Immature natural killer cell (primary cell): ENCODE data around the gene CLMN. TPM values are rescaled to one million over a fixed set of nuclear protein-coding genes. Genes with fewer than 3 reads are reported as not detected.

ENCODE experiments used
- DNase-seq, 3 donors: peaks; one replicate each; pipeline ENCODE4 v3.0.0; 2022; ENCODE audit warnings: mixed read lengths in 1 of 3
- H3K27ac Mint-ChIP-seq, 6 donors: one replicate each; pipeline ENCODE4 v1.8.0; 2020; ENCODE audit warnings: mixed read lengths in 6 of 6, mild to moderate bottlenecking in 5 of 6, inconsistent platforms in 4 of 6, moderate library complexity in 3 of 6
- H3K27me3 Mint-ChIP-seq, 3 donors: one replicate each; pipeline ENCODE4 v1.8.0; 2020 to 2021; ENCODE audit warnings: low read depth in 3 of 3, mild to moderate bottlenecking in 3 of 3, mixed read lengths in 3 of 3, moderate library complexity in 3 of 3, inconsistent platforms in 1 of 3
- H3K36me3 Mint-ChIP-seq, 3 donors: one replicate each; pipeline ENCODE4 v1.8.0; 2020; ENCODE audit warnings: mixed read lengths in 3 of 3, inconsistent platforms in 2 of 3, mild to moderate bottlenecking in 2 of 3
- H3K4me1 Mint-ChIP-seq, 2 donors: one replicate each; pipeline ENCODE4 v1.8.0; 2020; ENCODE audit warnings: inconsistent platforms in 2 of 2, mild to moderate bottlenecking in 2 of 2, mixed read lengths in 2 of 2, moderate library complexity in 1 of 2
- H3K4me3 Mint-ChIP-seq, 5 donors: one replicate each; pipeline ENCODE4 v1.8.0; 2020; ENCODE audit warnings: mild to moderate bottlenecking in 5 of 5, mixed read lengths in 5 of 5, inconsistent platforms in 3 of 5, moderate library complexity in 3 of 5
- H3K9me3 Mint-ChIP-seq, 6 donors: one replicate each; pipeline ENCODE4 v1.8.0; 2020; ENCODE audit warnings: mild to moderate bottlenecking in 6 of 6, mixed read lengths in 6 of 6, inconsistent platforms in 4 of 6, moderate library complexity in 3 of 6
- polyA plus RNA-seq, 3 donors: library from polyadenylated mRNA; unstranded; fragments of 300-500 nt; fragmentation: Illumina TruSeq; gene quantifications; one replicate each; pipeline ENCODE4 v1.2.3, GENCODE V29; 2021

CLMN gene
- polyA plus RNA-seq, 3 donors from 2014 or later = 0.09 to 0.39 TPM; not detected in 1

GRCh38 chr14:95322651-95323050, 2.9 kb upstream of the CLMN start:
- Mint-ChIP-seq H3K27ac (no peak overlapping the region), H3K27me3 (peaks cover 7 to 20% (median 10%) of the 10 kb centered on the region in 3 donors), H3K36me3 (no peaks in the 10 kb centered on the region), H3K4me1 (peaks cover 8 to 12% of the 10 kb centered on the region in 2 donors), H3K4me3 (no peak overlapping the region), H3K9me3 (peaks cover 0 to 2% (median 0%) of the 10 kb centered on the region in 6 donors)
- DNase-seq = no peak

GRCh38 chr14:95321693-95322455, 2.2 kb upstream of the CLMN start:
- peaks cover 7 to 20% (median 10%) of the 10 kb centered on the region in 3 donors for H3K27me3 Mint-ChIP-seq
- no peak overlapping the region for H3K27ac Mint-ChIP-seq
- H3K36me3 Mint-ChIP-seq = no peaks in the 10 kb centered on the region
- peaks cover 8 to 12% of the 10 kb centered on the region in 2 donors for H3K4me1 Mint-ChIP-seq
- H3K9me3 Mint-ChIP-seq = peaks cover 0 to 2% (median 0%) of the 10 kb centered on the region in 6 donors
- no peak for DNase-seq
- peak overlapping the region in 3 of 5 donors; percentile 28 to 41 (median 28) for H3K4me3 Mint-ChIP-seq

- peak overlapping the region; percentile 14 to 50 (median 47) for H3K4me3 Mint-ChIP-seq
- H3K27ac Mint-ChIP-seq = no peak overlapping the region
- H3K4me1 Mint-ChIP-seq = peaks cover 8 to 12% of the 10 kb centered on the region in 2 donors
- peaks cover 7 to 17% (median 10%) of the 10 kb centered on the region in 3 donors for H3K27me3 Mint-ChIP-seq
- peaks cover 0 to 2% (median 0%) of the 10 kb centered on the region in 6 donors for H3K9me3 Mint-ChIP-seq
- H3K36me3 Mint-ChIP-seq = no peaks in the 10 kb centered on the region
- no peak for DNase-seq
These were observed 1.4 kb upstream of the CLMN start for GRCh38 chr14:95320955-95321600.

GRCh38 chr14:95320078-95320895, 579 bp upstream of the CLMN start:
- Mint-ChIP-seq H3K9me3 (peaks cover 0 to 2% (median 0%) of the 10 kb centered on the region in 6 donors), H3K4me1 (peaks cover 8 to 12% of the 10 kb centered on the region in 2 donors), H3K27me3 (peaks cover 7 to 17% (median 10%) of the 10 kb centered on the region in 3 donors), H3K27ac (no peak overlapping the region), H3K4me3 (peak overlapping the region; percentile 48 to 73 (median 57)), H3K36me3 (no peaks in the 10 kb centered on the region)
- no peak for DNase-seq

- H3K36me3 Mint-ChIP-seq = no peaks in the 10 kb centered on the region
- H3K27ac Mint-ChIP-seq = no peak overlapping the region
- peaks cover 0 to 2% (median 0%) of the 10 kb centered on the region in 6 donors for H3K9me3 Mint-ChIP-seq
- H3K4me1 Mint-ChIP-seq = peaks cover 8 to 12% of the 10 kb centered on the region in 2 donors
- H3K27me3 Mint-ChIP-seq = peaks cover 9 to 16% (median 11%) of the 10 kb centered on the region in 3 donors
- no peak for DNase-seq
- H3K4me3 Mint-ChIP-seq = peak overlapping the region; percentile 51 to 73 (median 61)
These were observed 1.1 kb downstream of the CLMN start for GRCh38 chr14:95318399-95319311.

GRCh38 chr14:95317817-95318343, 1.8 kb downstream of the CLMN start:
- DNase-seq = no peak
- H3K27ac Mint-ChIP-seq = no peak overlapping the region
- no peaks in the 10 kb centered on the region for H3K36me3 Mint-ChIP-seq
- peaks cover 8 to 12% of the 10 kb centered on the region in 2 donors for H3K4me1 Mint-ChIP-seq
- peaks cover 0 to 2% (median 0%) of the 10 kb centered on the region in 6 donors for H3K9me3 Mint-ChIP-seq
- peaks cover 11 to 15% (median 11%) of the 10 kb centered on the region in 3 donors for H3K27me3 Mint-ChIP-seq
- peak overlapping the region; percentile 28 to 57 (median 46) for H3K4me3 Mint-ChIP-seq

- no peak for DNase-seq
- peaks cover 0 to 2% (median 0%) of the 10 kb centered on the region in 6 donors for H3K9me3 Mint-ChIP-seq
- peak overlapping the region in 1 of 5 donors; percentile 24 for H3K4me3 Mint-ChIP-seq
- peaks cover 8 to 15% (median 11%) of the 10 kb centered on the region in 3 donors for H3K27me3 Mint-ChIP-seq
- no peaks in the 10 kb centered on the region for H3K36me3 Mint-ChIP-seq
- H3K27ac Mint-ChIP-seq = no peak overlapping the region
- peaks cover 8 to 12% of the 10 kb centered on the region in 2 donors for H3K4me1 Mint-ChIP-seq
These were observed 2.9 kb downstream of the CLMN start for GRCh38 chr14:95316821-95317220.

GRCh38 chr14:95315579-95315978, 4.1 kb downstream of the CLMN start:
- no peaks in the 10 kb centered on the region for H3K36me3 Mint-ChIP-seq
- H3K4me3 Mint-ChIP-seq = no peak overlapping the region
- peaks cover 8 to 12% of the 10 kb centered on the region in 2 donors for H3K4me1 Mint-ChIP-seq
- H3K27me3 Mint-ChIP-seq = peaks cover 4 to 11% (median 8%) of the 10 kb centered on the region in 3 donors
- H3K27ac Mint-ChIP-seq = no peak overlapping the region
- DNase-seq = no peak
- H3K9me3 Mint-ChIP-seq = no peaks in the 10 kb centered on the region

- H3K27ac Mint-ChIP-seq = no peak overlapping the region
- no peaks in the 10 kb centered on the region for H3K36me3 Mint-ChIP-seq
- H3K27me3 Mint-ChIP-seq = peaks cover 4 to 9% (median 8%) of the 10 kb centered on the region in 3 donors
- peaks cover 6 to 12% of the 10 kb centered on the region in 2 donors for H3K4me1 Mint-ChIP-seq
- H3K9me3 Mint-ChIP-seq = no peaks in the 10 kb centered on the region
- no peak overlapping the region for H3K4me3 Mint-ChIP-seq
- no peak for DNase-seq
These were observed 4.6 kb downstream of the CLMN start for GRCh38 chr14:95315156-95315555.

GRCh38 chr14:95314609-95315008, 5.1 kb downstream of the CLMN start:
- H3K27me3 Mint-ChIP-seq = peaks cover 4 to 9% (median 8%) of the 10 kb centered on the region in 3 donors
- no peak overlapping the region for H3K27ac Mint-ChIP-seq
- peaks cover 6 to 12% of the 10 kb centered on the region in 2 donors for H3K4me1 Mint-ChIP-seq
- no peaks in the 10 kb centered on the region for H3K9me3 Mint-ChIP-seq
- no peaks in the 10 kb centered on the region for H3K36me3 Mint-ChIP-seq
- no peak for DNase-seq
- no peak overlapping the region for H3K4me3 Mint-ChIP-seq

GRCh38 chr14:95313707-95314106, 6.0 kb downstream of the CLMN start:
- Mint-ChIP-seq H3K27me3 (peaks cover 4 to 8% (median 4%) of the 10 kb centered on the region in 3 donors), H3K4me3 (no peak overlapping the region), H3K9me3 (no peaks in the 10 kb centered on the region), H3K36me3 (no peaks in the 10 kb centered on the region), H3K4me1 (peaks cover 2 to 6% of the 10 kb centered on the region in 2 donors), H3K27ac (no peak overlapping the region)
- no peak for DNase-seq

GRCh38 chr14:95313190-95313589, 6.5 kb downstream of the CLMN start:
- DNase-seq = no peak
- Mint-ChIP-seq H3K4me1 (peaks cover 2 to 4% of the 10 kb centered on the region in 2 donors), H3K36me3 (no peaks in the 10 kb centered on the region), H3K9me3 (no peaks in the 10 kb centered on the region), H3K27me3 (peaks cover 2 to 5% (median 4%) of the 10 kb centered on the region in 3 donors), H3K27ac (no peak overlapping the region), H3K4me3 (no peak overlapping the region)
